ENCODE data around the gene SUPT20H. TPM values are rescaled to one million over a fixed set of nuclear protein-coding genes. Genes with fewer than 3 reads are reported as not detected.

SUPT20H gene
- total RNA-seq, 1 experiment from 2014 or later, result 82.6 TPM

DNA sequence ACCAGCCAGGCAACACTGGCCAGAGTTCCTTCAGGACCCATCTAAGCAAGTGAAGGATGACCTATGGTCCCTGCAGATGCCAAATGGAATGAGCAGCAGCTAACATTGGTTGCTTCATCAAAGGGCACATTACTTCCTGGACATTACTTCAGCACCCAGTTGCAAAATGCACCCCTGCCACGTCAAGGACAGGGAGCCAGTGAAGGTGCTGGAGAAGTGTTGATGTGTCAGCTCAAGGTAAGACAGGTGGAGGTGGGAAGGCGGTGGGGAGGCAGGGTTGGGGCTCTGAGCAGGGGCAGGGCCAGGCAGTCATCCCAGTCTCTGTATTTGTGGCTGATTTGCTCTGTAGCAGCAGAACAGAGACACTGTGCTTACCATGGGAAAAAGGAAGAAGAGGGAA is 31.4 kb upstream of the SUPT20H start:
- Histone ChIP-seq H3K9me3 (ENCODE audit: low read depth, low read length, poor library complexity, severe bottlenecking) (no peaks in the 10 kb centered on the region), H3K27ac (ENCODE audit: low read depth, low read length, poor library complexity, severe bottlenecking) (no peak overlapping the region), H3K27me3 (replicated peaks; ENCODE audit: insufficient read depth, low read depth, low read length, poor library complexity) (no peaks in the 10 kb centered on the region), H3K36me3 (ENCODE audit: insufficient read depth, low read length, poor library complexity, severe bottlenecking) (no peaks in the 10 kb centered on the region), H3K4me3 (ENCODE audit: low read depth, low read length, poor library complexity, severe bottlenecking) (no peak overlapping the region), H3K4me1 (ENCODE audit: insufficient read depth, low read length, poor library complexity, severe bottlenecking) (no peaks in the 10 kb centered on the region)
- BruUV-seq (replicated peaks), result no TSS peak
- intact Hi-C loops (cut with micrococcal nuclease; ENCODE audit: unreplicated experiment), result no loop called here
- no peak for DNase-seq (ENCODE audit: low spot score)
- POLR2A ChIA-PET (ENCODE audit: low non-redundant PET), result interaction anchor here (0.6 kb wide), 1 partner anchor 537 kb away, joined by 3 read pairs; no protein-coding TSS in a partner anchor
- TF ChIP-seq EZH2 (IDR thresholded peaks at IDR 0.05; ENCODE audit: borderline replicate concordance, low read depth, low read length, poor library complexity, severe bottlenecking), result no peak
- TF ChIP-seq, protein P1, sequence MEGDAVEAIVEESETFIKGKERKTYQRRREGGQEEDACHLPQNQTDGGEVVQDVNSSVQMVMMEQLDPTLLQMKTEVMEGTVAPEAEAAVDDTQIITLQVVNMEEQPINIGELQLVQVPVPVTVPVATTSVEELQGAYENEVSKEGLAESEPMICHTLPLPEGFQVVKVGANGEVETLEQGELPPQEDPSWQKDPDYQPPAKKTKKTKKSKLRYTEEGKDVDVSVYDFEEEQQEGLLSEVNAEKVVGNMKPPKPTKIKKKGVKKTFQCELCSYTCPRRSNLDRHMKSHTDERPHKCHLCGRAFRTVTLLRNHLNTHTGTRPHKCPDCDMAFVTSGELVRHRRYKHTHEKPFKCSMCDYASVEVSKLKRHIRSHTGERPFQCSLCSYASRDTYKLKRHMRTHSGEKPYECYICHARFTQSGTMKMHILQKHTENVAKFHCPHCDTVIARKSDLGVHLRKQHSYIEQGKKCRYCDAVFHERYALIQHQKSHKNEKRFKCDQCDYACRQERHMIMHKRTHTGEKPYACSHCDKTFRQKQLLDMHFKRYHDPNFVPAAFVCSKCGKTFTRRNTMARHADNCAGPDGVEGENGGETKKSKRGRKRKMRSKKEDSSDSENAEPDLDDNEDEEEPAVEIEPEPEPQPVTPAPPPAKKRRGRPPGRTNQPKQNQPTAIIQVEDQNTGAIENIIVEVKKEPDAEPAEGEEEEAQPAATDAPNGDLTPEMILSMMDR (conservative IDR thresholded peaks at IDR 0.05; ENCODE audit: low read depth, low read length), result no peak
- CTCF ChIA-PET, result no interaction called here

DNA sequence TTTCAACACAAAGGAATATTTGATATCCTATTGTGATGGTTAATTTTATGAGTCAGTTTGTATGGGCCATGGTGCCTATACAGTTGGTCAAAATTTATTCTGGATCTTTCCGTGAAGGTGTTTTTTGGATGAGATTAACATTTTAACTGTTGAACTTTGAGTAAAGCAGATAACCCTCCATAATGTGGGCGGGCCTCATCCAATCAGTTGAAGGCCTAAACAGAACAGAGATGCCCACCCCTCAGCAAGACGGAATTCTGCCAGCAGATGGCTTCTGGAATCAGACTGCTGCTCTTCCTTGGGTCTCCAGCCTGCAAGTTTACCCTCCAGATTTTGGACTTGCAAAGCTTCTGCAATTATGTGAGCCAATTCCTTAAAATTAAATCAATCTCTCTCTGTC is 30.0 kb upstream of the SUPT20H start:
- no peaks in the 10 kb centered on the region for H3K4me1 ChIP-seq (ENCODE audit: insufficient read depth, low read length, poor library complexity, severe bottlenecking)
- H3K9me3 ChIP-seq (ENCODE audit: low read depth, low read length, poor library complexity, severe bottlenecking), result no peaks in the 10 kb centered on the region
- no peak overlapping the region for H3K27ac ChIP-seq (ENCODE audit: low read depth, low read length, poor library complexity, severe bottlenecking)
- ChIA-PET POLR2A (ENCODE audit: low non-redundant PET) (no interaction called here), CTCF (no interaction called here)
- no TSS peak for BruUV-seq (replicated peaks)
- TF ChIP-seq EZH2 (IDR thresholded peaks at IDR 0.05; ENCODE audit: borderline replicate concordance, low read depth, low read length, poor library complexity, severe bottlenecking), result no peak
- TF ChIP-seq, protein P1 (conservative IDR thresholded peaks at IDR 0.05; ENCODE audit: low read depth, low read length), result no peak
- H3K36me3 ChIP-seq (ENCODE audit: insufficient read depth, low read length, poor library complexity, severe bottlenecking), result no peaks in the 10 kb centered on the region
- DNase-seq (ENCODE audit: low spot score), result no peak
- no peaks in the 10 kb centered on the region for H3K27me3 ChIP-seq (replicated peaks; ENCODE audit: insufficient read depth, low read depth, low read length, poor library complexity)
- intact Hi-C loops (cut with micrococcal nuclease; ENCODE audit: unreplicated experiment), result no loop called here
- no peak overlapping the region for H3K4me3 ChIP-seq (ENCODE audit: low read depth, low read length, poor library complexity, severe bottlenecking)

DNA sequence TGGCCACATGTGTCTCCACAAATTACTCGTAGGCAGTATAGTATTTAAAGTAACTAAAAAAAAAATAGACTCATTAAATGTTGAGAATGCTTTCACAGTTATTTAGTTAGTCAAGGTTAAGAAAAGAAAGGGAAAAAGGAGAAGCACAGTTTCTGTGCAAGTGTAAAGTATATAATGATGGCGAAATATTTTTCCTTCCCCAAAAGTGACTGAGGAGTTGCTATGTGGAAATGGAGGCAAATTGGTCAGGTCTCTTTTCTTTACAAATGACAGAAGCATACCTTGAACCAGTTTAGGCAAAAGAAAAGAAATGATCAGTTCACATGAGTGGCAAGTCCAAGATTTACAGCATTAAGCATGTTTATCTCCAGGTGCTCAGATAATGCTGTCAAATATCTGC is 28.0 kb upstream of the SUPT20H start:
- Histone ChIP-seq H3K4me1 (ENCODE audit: insufficient read depth, low read length, poor library complexity, severe bottlenecking) (no peaks in the 10 kb centered on the region), H3K27me3 (replicated peaks; ENCODE audit: insufficient read depth, low read depth, low read length, poor library complexity) (no peaks in the 10 kb centered on the region), H3K36me3 (ENCODE audit: insufficient read depth, low read length, poor library complexity, severe bottlenecking) (no peaks in the 10 kb centered on the region), H3K27ac (ENCODE audit: low read depth, low read length, poor library complexity, severe bottlenecking) (no peak overlapping the region), H3K4me3 (ENCODE audit: low read depth, low read length, poor library complexity, severe bottlenecking) (no peak overlapping the region), H3K9me3 (ENCODE audit: low read depth, low read length, poor library complexity, severe bottlenecking) (no peaks in the 10 kb centered on the region)
- ChIA-PET CTCF (no interaction called here), POLR2A (ENCODE audit: low non-redundant PET) (no interaction called here)
- TF ChIP-seq, protein P1 (conservative IDR thresholded peaks at IDR 0.05; ENCODE audit: low read depth, low read length), result no peak
- no peak for TF ChIP-seq EZH2 (IDR thresholded peaks at IDR 0.05; ENCODE audit: borderline replicate concordance, low read depth, low read length, poor library complexity, severe bottlenecking)
- no TSS peak for BruUV-seq (replicated peaks)
- no peak for DNase-seq (ENCODE audit: low spot score)
- intact Hi-C loops (cut with micrococcal nuclease; ENCODE audit: unreplicated experiment), result no loop called here

Measured in A673 (cell line).